ENCODE measurements around the gene NEO1.
"Not testable (repeated sequence)": the region's sequence is repeated elsewhere in the genome, so short reads cannot be mapped to it uniquely, and the experiment has no call there.

NEO1 gene

DNA sequence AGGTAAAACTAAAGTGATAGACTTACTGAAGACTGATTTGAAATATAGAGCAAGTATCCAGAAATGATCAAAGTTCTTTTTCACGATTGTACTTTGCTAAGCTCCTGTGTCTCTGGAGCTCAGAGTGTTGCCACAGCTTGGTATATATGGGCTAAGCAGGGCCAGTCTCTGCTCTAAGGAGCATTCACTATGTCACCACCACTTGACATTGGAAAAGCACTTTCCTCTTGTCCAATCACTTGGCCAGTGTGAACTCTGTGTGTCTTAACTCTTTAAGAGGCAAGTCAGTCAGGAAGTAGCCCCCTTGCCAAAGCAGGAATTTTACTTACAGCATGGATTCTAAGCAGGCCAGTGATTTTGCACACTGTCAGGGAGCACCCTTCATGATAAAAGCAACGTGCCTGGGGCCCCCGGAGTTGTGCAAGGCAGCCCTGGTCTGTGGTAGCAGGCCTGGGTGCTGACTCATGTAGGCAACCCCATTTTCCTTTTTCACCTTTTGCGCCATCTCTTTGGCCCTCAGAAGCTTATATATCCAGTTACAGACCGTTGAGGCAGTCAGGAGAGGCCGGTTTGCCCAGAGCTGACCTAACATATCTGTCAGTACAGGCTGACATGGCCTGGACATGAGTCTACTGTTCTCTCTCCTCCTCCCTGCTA, 243.5 kb downstream of the NEO1 start:
- no peak overlapping the region for H2BK15ac ChIP-seq (ENCODE audit: low read length)

DNA sequence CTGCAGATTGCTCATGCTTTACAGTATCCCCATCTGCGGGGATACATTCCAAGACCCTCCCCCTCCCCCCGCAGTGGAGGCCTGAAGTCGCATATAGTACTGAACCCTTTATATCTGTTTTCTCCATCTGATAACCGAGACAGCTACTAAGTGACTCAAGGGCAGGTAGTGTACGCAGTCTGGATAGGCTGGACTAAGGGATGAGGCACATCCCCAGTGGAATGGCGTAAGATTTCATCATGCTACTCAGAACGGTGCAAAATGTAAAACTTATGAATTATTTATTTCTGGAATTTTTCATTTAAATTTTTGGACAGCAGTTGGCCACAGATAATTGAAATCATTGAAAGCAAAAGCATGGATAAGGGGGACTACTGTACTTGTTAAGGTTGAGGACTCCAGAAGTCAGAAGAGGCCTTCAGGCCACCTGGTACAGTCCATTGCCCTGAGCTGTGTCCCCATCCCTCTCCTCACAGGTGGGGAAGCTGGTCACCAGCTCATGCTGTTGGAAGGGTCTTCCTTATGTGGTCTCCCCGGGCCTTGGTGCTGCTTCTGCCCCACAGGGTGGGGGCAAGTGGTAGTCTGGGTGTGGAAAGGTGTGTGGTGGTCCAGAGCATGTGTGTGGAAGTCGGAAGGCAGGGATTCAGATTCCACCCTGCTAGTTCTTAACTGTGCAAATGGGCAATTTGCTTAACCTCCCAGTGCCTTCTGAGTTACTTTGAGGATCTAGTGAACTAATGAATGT, 244.5 kb downstream of the NEO1 start:
- no peaks in the 10 kb centered on the region for H3K4me1 ChIP-seq (ENCODE audit: control insufficient read depth in 2 of 2, insufficient read depth in 1 of 2, low read depth in 1 of 2, low read length in 2 of 2)
- WGBS, 2 donors (ENCODE audit: extremely low coverage in 2 of 2, insufficient read length in 2 of 2, insufficient replicate concordance in 1 of 2), result no CpG with 5 or more reads among the region's 9 CpGs
- H3K4me3 ChIP-seq (ENCODE audit: low read length in 2 of 2), result no peak overlapping the region
- no peak overlapping the region for H3K23ac ChIP-seq (ENCODE audit: low read depth, low read length, poor library complexity)
- H3K79me1 ChIP-seq (ENCODE audit: low read depth, low read length), result no peaks in the 10 kb centered on the region
- no peak overlapping the region for H4K91ac ChIP-seq (ENCODE audit: low read depth, low read length, poor library complexity)
- H2BK12ac ChIP-seq (ENCODE audit: low read length), result no peak overlapping the region
- no peak overlapping the region for H3K18ac ChIP-seq (ENCODE audit: low read length)
- H3K27ac ChIP-seq (replicated peaks; ENCODE audit: low read length), result no peak overlapping the region
- H2AFZ ChIP-seq (ENCODE audit: low read length), result no peak overlapping the region
- H3K9me3 ChIP-seq (replicated peaks in 1 of 2; ENCODE audit: control insufficient read depth in 2 of 2, insufficient read depth in 1 of 2, low read depth in 1 of 2, low read length in 2 of 2), result no peaks in the 10 kb centered on the region
- no peak overlapping the region for H3K4ac ChIP-seq (ENCODE audit: low read length)
- H3K36me3 ChIP-seq (replicated peaks in 1 of 2; ENCODE audit: control insufficient read depth in 2 of 2, insufficient read depth in 2 of 2, low read length in 2 of 2), result peaks cover 39 to 95% of the 10 kb centered on the region in 2 donors
- no peak overlapping the region for H4K8ac ChIP-seq (ENCODE audit: low read depth, low read length)
- H3K4me2 ChIP-seq (ENCODE audit: insufficient read depth, low read length, poor library complexity, severe bottlenecking), result no peak overlapping the region
- H3K14ac ChIP-seq (ENCODE audit: low read length), result no peak overlapping the region
- no peak overlapping the region for H3K9ac ChIP-seq (ENCODE audit: low read depth, low read length, poor library complexity)
- no peak overlapping the region for H2BK120ac ChIP-seq (ENCODE audit: low read depth, low read length)
- no peak overlapping the region for H2BK5ac ChIP-seq (ENCODE audit: low read length)
- peaks cover 0 to 3% (median 0%) of the 10 kb centered on the region in 3 experiments for H3K27me3 ChIP-seq (ENCODE audit: control insufficient read depth in 3 of 3, insufficient read depth in 3 of 3, low read depth in 1 of 3, low read length in 3 of 3)
- H2AK5ac ChIP-seq (ENCODE audit: low read depth, low read length), result no peak overlapping the region
- no peak overlapping the region for H2BK15ac ChIP-seq (ENCODE audit: low read length)
- no peak for DNase-seq (ENCODE audit: low spot score)

More for the DNA sequence above, 243.5 kb downstream of the NEO1 start:
- no peaks in the 10 kb centered on the region for H3K9me3 ChIP-seq (replicated peaks in 1 of 2; ENCODE audit: control insufficient read depth in 2 of 2, insufficient read depth in 1 of 2, low read depth in 1 of 2, low read length in 2 of 2)
- H3K79me1 ChIP-seq (ENCODE audit: low read depth, low read length), result no peaks in the 10 kb centered on the region
- no peak overlapping the region for H2AK5ac ChIP-seq (ENCODE audit: low read depth, low read length)
- no peak overlapping the region for H3K14ac ChIP-seq (ENCODE audit: low read length)
- H3K27ac ChIP-seq (replicated peaks; ENCODE audit: low read length), result no peak overlapping the region
- H3K4me2 ChIP-seq (ENCODE audit: insufficient read depth, low read length, poor library complexity, severe bottlenecking), result no peak overlapping the region
- no peak overlapping the region for H3K18ac ChIP-seq (ENCODE audit: low read length)
- no peak overlapping the region for H2AFZ ChIP-seq (ENCODE audit: low read length)
- DNase-seq (ENCODE audit: low spot score), result no peak
- H2BK12ac ChIP-seq (ENCODE audit: low read length), result no peak overlapping the region
- no peaks in the 10 kb centered on the region for H3K4me1 ChIP-seq (ENCODE audit: control insufficient read depth in 2 of 2, insufficient read depth in 1 of 2, low read depth in 1 of 2, low read length in 2 of 2)
- H4K91ac ChIP-seq (ENCODE audit: low read depth, low read length, poor library complexity), result no peak overlapping the region
- H2BK5ac ChIP-seq (ENCODE audit: low read length), result no peak overlapping the region
- H3K4ac ChIP-seq (ENCODE audit: low read length), result no peak overlapping the region
- no peak overlapping the region for H3K4me3 ChIP-seq (ENCODE audit: low read length in 2 of 2)
- no peak overlapping the region for H2BK120ac ChIP-seq (ENCODE audit: low read depth, low read length)
- WGBS, 2 donors (ENCODE audit: extremely low coverage in 2 of 2, insufficient read length in 2 of 2, insufficient replicate concordance in 1 of 2), result no CpG with 5 or more reads among the region's 6 CpGs
- no peak overlapping the region for H3K23ac ChIP-seq (ENCODE audit: low read depth, low read length, poor library complexity)
- H4K8ac ChIP-seq (ENCODE audit: low read depth, low read length), result no peak overlapping the region
- peaks cover 34 to 95% of the 10 kb centered on the region in 2 donors for H3K36me3 ChIP-seq (replicated peaks in 1 of 2; ENCODE audit: control insufficient read depth in 2 of 2, insufficient read depth in 2 of 2, low read length in 2 of 2)
- H3K27me3 ChIP-seq (ENCODE audit: control insufficient read depth in 3 of 3, insufficient read depth in 3 of 3, low read depth in 1 of 3, low read length in 3 of 3), result peaks cover 0 to 3% (median 0%) of the 10 kb centered on the region in 3 experiments
- H3K9ac ChIP-seq (ENCODE audit: low read depth, low read length, poor library complexity), result no peak overlapping the region

DNA sequence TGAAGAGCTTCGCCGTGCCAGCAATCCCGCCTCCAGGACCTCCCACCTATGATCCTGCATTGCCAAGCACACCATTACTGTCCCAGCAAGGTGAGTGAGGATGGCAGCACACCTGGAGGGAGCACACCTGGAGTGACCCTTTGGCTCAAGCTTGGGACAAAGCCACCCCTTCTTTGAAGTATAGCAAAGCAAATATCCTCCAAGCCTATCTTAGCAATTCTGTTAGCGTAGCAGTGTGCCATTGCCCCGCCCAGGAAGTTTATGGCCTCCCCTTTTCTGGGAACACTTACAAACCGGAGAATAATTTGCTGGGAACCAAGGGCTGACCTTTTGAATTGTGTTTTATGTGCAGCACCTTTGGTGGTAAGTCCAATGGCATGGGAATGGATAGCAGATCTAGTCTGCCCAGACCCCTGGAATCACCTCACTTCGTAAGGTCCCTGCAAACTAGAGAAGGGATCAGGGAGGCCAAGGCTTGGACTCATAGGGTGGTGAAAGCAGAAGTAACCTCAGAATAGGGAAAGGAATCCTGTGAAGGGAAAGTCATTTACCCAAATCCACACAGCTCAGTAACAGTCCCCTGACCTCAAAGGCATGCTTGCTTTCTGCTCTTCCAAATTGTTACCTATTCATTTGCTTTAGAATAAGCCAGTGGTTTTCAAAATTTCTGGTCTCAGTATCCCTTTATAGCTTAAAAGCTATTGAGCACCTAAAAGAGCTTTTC, 246.4 kb downstream of the NEO1 start:
- no peak overlapping the region for H3K14ac ChIP-seq (ENCODE audit: low read length)
- H2AFZ ChIP-seq (ENCODE audit: low read length), result no peak overlapping the region
- no peak overlapping the region for H3K27ac ChIP-seq (replicated peaks; ENCODE audit: low read length)
- no peak overlapping the region for H4K8ac ChIP-seq (ENCODE audit: low read depth, low read length)
- H2AK5ac ChIP-seq (ENCODE audit: low read depth, low read length), result no peak overlapping the region
- no peak overlapping the region for H3K4me3 ChIP-seq (ENCODE audit: low read length in 2 of 2)
- H3K18ac ChIP-seq (ENCODE audit: low read length), result no peak overlapping the region
- H3K9ac ChIP-seq (ENCODE audit: low read depth, low read length, poor library complexity), result no peak overlapping the region
- H3K9me3 ChIP-seq (replicated peaks in 1 of 2; ENCODE audit: control insufficient read depth in 2 of 2, insufficient read depth in 1 of 2, low read depth in 1 of 2, low read length in 2 of 2), result no peaks in the 10 kb centered on the region
- H2BK120ac ChIP-seq (ENCODE audit: low read depth, low read length), result no peak overlapping the region
- DNase-seq (ENCODE audit: low spot score), result no peak
- no peak overlapping the region for H2BK12ac ChIP-seq (ENCODE audit: low read length)
- H3K4ac ChIP-seq (ENCODE audit: low read length), result no peak overlapping the region
- no peaks in the 10 kb centered on the region for H3K27me3 ChIP-seq (ENCODE audit: control insufficient read depth in 3 of 3, insufficient read depth in 3 of 3, low read depth in 1 of 3, low read length in 3 of 3)
- no peak overlapping the region for H4K91ac ChIP-seq (ENCODE audit: low read depth, low read length, poor library complexity)
- H2BK5ac ChIP-seq (ENCODE audit: low read length), result no peak overlapping the region
- H3K79me1 ChIP-seq (ENCODE audit: low read depth, low read length), result no peaks in the 10 kb centered on the region
- WGBS, 2 donors (ENCODE audit: extremely low coverage in 2 of 2, insufficient read length in 2 of 2, insufficient replicate concordance in 1 of 2), result no CpG with 5 or more reads among the region's 7 CpGs
- peaks cover 48 to 95% of the 10 kb centered on the region in 2 donors for H3K36me3 ChIP-seq (replicated peaks in 1 of 2; ENCODE audit: control insufficient read depth in 2 of 2, insufficient read depth in 2 of 2, low read length in 2 of 2)
- H2BK15ac ChIP-seq (ENCODE audit: low read length), result no peak overlapping the region
- H3K4me1 ChIP-seq (ENCODE audit: control insufficient read depth in 2 of 2, insufficient read depth in 1 of 2, low read depth in 1 of 2, low read length in 2 of 2), result no peaks in the 10 kb centered on the region
- no peak overlapping the region for H3K4me2 ChIP-seq (ENCODE audit: insufficient read depth, low read length, poor library complexity, severe bottlenecking)
- no peak overlapping the region for H3K23ac ChIP-seq (ENCODE audit: low read depth, low read length, poor library complexity)

DNA sequence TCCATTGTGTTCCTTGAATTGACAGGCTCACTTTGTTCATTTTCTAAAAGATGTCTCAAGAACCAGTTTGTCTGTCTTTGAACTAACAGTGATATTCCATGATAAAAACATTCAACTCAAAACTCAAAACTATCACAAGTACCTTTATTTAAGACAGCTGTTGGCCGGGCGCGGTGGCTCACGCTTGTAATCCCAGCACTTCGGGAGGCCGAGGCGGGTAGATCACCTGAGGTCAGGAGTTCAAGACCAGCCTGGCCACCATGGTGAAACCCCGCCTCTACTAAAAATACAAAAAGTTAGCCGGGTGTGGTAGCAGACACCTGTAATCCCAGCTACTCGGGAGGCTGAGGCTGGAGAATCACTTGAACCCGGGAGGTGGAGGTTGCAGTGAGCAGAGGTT, 248.0 kb downstream of the NEO1 start:
- not testable (repeated sequence) for H4K91ac ChIP-seq (ENCODE audit: low read depth, low read length, poor library complexity); H2AK5ac ChIP-seq (ENCODE audit: low read depth, low read length); H3K4me3 ChIP-seq (ENCODE audit: low read length in 2 of 2); H3K4me2 ChIP-seq (ENCODE audit: insufficient read depth, low read length, poor library complexity, severe bottlenecking); H3K23ac ChIP-seq (ENCODE audit: low read depth, low read length, poor library complexity); H3K18ac ChIP-seq (ENCODE audit: low read length); H4K8ac ChIP-seq (ENCODE audit: low read depth, low read length); H2BK15ac ChIP-seq (ENCODE audit: low read length); H3K27ac ChIP-seq (replicated peaks; ENCODE audit: low read length); H2BK5ac ChIP-seq (ENCODE audit: low read length); DNase-seq (ENCODE audit: low spot score); H2BK120ac ChIP-seq (ENCODE audit: low read depth, low read length); H3K9ac ChIP-seq (ENCODE audit: low read depth, low read length, poor library complexity); H3K79me1 ChIP-seq (ENCODE audit: low read depth, low read length); H3K27me3 ChIP-seq (ENCODE audit: control insufficient read depth in 3 of 3, insufficient read depth in 3 of 3, low read depth in 1 of 3, low read length in 3 of 3); H3K9me3 ChIP-seq (replicated peaks in 1 of 2; ENCODE audit: control insufficient read depth in 2 of 2, insufficient read depth in 1 of 2, low read depth in 1 of 2, low read length in 2 of 2); H3K14ac ChIP-seq (ENCODE audit: low read length); H3K4ac ChIP-seq (ENCODE audit: low read length); H3K4me1 ChIP-seq (ENCODE audit: control insufficient read depth in 2 of 2, insufficient read depth in 1 of 2, low read depth in 1 of 2, low read length in 2 of 2); H2AFZ ChIP-seq (ENCODE audit: low read length); H2BK12ac ChIP-seq (ENCODE audit: low read length)
- WGBS, 2 donors (ENCODE audit: extremely low coverage in 2 of 2, insufficient read length in 2 of 2, insufficient replicate concordance in 1 of 2), result no CpG with 5 or more reads among the region's 11 CpGs
- peaks cover 48 to 96% of the 10 kb centered on the region in 2 donors for H3K36me3 ChIP-seq (replicated peaks in 1 of 2; ENCODE audit: control insufficient read depth in 2 of 2, insufficient read depth in 2 of 2, low read length in 2 of 2)
